ENCODE results near the gene ECEL1. TPM values are rescaled to one million over a fixed set of nuclear protein-coding genes. Genes with fewer than 3 reads are reported as not detected.

The ECEL1 gene
- total RNA-seq, 4 donors from 2014 or later, result not detected

DNA sequence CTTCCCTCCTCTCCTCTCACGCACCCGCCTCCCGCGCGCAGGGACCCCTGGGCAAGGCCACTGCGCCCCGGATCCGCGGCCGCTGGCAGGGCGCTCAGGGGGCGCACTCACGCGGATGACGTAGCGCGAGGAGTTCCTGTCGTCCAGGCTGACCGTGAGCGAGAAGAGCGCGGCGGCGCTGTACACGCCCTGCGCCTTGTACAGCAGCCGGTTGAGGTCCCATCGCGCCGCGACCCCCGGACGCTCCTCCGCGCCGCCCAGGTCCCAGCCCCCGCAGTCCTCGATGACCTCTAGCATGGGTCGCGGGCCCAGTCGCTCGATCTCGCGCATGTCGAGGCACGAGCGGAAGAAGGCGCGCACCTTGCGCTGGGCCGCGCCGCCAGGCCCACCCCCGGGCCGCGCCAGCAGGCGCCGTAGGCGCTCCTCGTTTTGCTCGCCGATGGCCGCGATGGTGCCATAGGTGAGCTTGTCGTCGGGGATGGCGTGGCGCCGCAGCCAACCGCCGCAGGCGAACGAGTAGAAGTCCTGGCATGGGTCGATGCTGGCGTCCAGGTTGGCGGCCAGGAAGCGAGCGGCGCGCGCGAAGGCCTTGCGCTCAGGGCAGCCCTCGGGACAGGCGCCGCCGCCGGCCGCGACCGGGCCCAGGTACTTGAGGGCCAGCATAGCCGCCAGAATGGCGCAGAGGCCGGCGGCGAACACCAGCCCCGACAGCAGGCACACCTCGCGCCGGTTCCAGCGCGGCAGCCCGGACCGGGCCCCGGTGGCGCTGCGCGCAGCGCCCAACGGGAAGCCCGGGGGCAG is 1.7 kb downstream of the ECEL1 start:
- no peak overlapping the region for H3K27ac ChIP-seq
- peaks cover 0 to 20% (median 9%) of the 10 kb centered on the region in 4 donors for H3K4me1 ChIP-seq
- no peaks in the 10 kb centered on the region for H3K9me3 ChIP-seq
- H3K27me3 ChIP-seq, result peaks cover 0 to 30% of the 10 kb centered on the region in 2 donors
- H3K36me3 ChIP-seq, result no peaks in the 10 kb centered on the region
- no peak for TF ChIP-seq POLR2A (IDR thresholded peaks at IDR 0.05)
- TF ChIP-seq, protein P1, sequence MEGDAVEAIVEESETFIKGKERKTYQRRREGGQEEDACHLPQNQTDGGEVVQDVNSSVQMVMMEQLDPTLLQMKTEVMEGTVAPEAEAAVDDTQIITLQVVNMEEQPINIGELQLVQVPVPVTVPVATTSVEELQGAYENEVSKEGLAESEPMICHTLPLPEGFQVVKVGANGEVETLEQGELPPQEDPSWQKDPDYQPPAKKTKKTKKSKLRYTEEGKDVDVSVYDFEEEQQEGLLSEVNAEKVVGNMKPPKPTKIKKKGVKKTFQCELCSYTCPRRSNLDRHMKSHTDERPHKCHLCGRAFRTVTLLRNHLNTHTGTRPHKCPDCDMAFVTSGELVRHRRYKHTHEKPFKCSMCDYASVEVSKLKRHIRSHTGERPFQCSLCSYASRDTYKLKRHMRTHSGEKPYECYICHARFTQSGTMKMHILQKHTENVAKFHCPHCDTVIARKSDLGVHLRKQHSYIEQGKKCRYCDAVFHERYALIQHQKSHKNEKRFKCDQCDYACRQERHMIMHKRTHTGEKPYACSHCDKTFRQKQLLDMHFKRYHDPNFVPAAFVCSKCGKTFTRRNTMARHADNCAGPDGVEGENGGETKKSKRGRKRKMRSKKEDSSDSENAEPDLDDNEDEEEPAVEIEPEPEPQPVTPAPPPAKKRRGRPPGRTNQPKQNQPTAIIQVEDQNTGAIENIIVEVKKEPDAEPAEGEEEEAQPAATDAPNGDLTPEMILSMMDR (IDR thresholded peaks at IDR 0.05), result no peak
- peak in 1 of 3 donors; percentile 31 for DNase-seq
- H3K4me3 ChIP-seq, result no peak overlapping the region

DNA sequence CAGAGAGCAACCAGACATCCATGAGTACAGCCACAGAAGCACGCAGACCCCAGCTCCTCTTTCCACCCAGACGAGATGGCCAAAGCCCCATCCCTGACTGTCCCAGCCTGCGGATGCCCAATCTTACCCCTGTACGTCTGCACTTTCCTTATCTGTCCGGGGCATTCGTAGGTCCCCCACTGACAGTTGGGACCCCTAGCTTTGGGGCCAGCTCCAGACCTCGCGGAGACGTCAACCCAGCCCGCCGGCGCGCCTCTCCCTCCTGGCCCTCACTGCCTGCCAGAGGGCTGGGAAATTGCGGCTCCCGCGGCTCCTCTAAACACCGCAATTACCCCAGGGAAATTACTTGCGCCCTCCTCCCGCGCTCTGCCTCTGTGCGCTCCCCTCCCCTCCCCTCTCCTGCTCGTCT is 2.3 kb downstream of the ECEL1 start:
- Histone ChIP-seq H3K9me3 (no peaks in the 10 kb centered on the region), H3K36me3 (no peaks in the 10 kb centered on the region), H3K4me3 (no peak overlapping the region), H3K27ac (no peak overlapping the region), H3K27me3 (peaks cover 0 to 30% of the 10 kb centered on the region in 2 donors), H3K4me1 (peaks cover 0 to 20% (median 9%) of the 10 kb centered on the region in 4 donors)
- peak in 1 of 3 donors; percentile 27 for DNase-seq
- TF ChIP-seq POLR2A (IDR thresholded peaks at IDR 0.05), result no peak
- TF ChIP-seq, protein P1 (IDR thresholded peaks at IDR 0.05), result no peak

DNA sequence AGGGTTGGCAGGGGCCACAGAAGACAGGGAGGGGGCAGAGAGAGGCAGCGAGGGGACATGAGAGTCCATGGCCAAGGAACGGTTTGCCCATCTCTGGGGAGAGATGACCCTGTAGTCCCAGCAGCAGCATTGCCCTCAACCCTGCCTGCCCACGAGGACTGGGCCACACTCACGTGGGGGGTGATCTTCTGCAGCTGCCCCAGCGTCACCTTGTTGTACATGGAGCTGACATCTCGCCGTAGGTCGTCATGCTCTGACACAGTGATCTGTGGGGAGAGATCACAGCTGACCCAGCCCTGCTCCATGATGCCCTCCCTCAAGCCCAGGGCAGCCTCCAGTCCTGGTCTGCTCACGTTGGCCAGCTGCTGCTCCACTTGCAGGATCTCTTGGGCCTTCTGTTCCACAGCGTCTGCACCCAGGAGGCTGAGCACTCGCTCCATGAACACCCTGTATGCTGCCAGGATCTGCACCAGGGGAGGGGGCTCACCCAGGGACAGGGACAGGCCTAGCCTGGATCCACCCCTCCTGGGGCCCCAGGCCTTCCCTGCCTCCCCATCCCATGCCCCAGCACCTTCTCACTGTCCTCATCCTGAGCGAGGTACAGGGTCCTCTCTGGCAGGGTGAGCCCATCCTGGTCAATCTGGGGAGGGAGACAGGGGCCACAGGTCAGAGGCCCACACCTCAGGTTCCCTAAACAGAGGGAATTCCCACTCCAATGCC is 2.8 kb downstream of the ECEL1 start:
- peaks cover 0 to 20% (median 9%) of the 10 kb centered on the region in 4 donors for H3K4me1 ChIP-seq
- H3K27me3 ChIP-seq, result peaks cover 0 to 30% of the 10 kb centered on the region in 2 donors
- no peak overlapping the region for H3K27ac ChIP-seq

DNA sequence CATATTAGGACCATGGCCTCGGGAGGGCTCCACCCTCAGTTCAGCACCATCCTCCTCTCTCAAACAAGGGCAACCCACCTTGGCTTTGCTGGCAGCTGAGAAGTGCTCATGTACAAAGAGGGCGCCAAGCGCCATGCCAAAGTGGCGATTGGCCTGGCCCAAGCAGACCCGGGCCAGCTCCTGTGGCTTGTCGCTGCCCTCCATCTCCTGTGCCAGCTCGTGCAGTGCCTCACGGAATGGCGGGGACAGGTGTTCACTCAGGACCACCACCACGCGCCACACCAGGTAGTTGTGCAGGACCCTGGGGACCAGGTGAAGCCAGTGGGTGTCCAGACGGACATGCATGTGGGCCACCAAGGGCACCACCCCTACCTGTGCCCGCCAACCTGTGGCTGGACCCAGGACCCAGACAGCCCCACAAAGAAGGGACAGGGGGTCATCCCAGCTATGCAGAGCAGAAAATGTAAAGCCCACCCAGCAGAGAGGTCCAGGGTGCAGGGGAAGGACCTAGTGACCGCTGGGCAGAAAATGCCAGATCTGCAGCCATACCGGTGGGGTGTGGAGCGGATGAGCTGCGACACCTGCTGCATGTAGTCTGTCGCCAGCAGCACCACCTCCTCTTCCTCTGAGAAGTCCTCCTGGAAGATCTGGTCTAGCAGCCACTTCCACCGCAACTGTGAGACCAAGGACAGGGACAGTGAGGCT is 3.6 kb downstream of the ECEL1 start:
- peak in 1 of 3 donors; percentile 35 for DNase-seq
- no peak overlapping the region for H3K4me3 ChIP-seq
- no peaks in the 10 kb centered on the region for H3K9me3 ChIP-seq
- H3K4me1 ChIP-seq, result peaks cover 0 to 20% (median 9%) of the 10 kb centered on the region in 4 donors
- H3K27me3 ChIP-seq, result peaks cover 0 to 30% of the 10 kb centered on the region in 2 donors
- no peaks in the 10 kb centered on the region for H3K36me3 ChIP-seq
- no peak overlapping the region for H3K27ac ChIP-seq
- TF ChIP-seq, protein P1 (IDR thresholded peaks at IDR 0.05), result no peak
- no peak for TF ChIP-seq POLR2A (IDR thresholded peaks at IDR 0.05)

More for the DNA sequence above, 2.8 kb downstream of the ECEL1 start:
- TF ChIP-seq POLR2A (IDR thresholded peaks at IDR 0.05), result no peak
- TF ChIP-seq, protein P1 (IDR thresholded peaks at IDR 0.05), result no peak
- no peaks in the 10 kb centered on the region for H3K36me3 ChIP-seq
- H3K4me3 ChIP-seq, result no peak overlapping the region
- peak in 1 of 3 donors; percentile 16 for DNase-seq
- H3K9me3 ChIP-seq, result no peaks in the 10 kb centered on the region

DNA sequence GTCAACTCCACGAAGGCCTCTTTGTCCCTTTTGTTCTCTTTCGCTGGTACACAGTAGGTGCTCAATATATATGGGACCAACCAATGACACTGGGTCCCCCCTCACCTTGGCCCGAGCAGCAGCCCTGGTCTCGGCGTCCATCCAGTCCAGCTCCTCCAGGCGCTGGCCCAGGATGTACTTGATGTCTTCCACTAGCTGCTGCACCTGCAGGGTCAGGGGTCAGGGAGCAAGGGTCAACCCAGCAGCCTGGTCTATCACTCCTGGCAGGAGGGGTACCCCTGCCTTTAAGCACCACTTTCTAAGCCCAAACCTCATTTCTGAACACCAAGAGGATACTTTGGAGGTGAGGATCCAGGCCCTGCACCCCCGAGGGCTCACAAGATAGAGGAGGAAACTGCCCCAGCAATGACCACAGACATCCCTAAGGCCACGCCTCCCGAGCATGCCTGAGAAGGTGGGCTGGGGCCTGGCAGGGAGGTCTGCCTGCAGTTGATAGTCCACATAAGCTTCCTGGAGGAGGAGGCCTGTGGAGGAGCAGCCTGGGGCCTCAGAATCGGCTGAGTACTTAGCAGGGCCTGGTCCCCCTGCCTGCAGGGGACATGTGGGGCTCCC is 4.2 kb downstream of the ECEL1 start:
- Histone ChIP-seq H3K9me3 (no peaks in the 10 kb centered on the region), H3K36me3 (no peaks in the 10 kb centered on the region), H3K4me3 (no peak overlapping the region), H3K27ac (no peak overlapping the region), H3K27me3 (peaks cover 0 to 30% of the 10 kb centered on the region in 2 donors), H3K4me1 (peaks cover 0 to 20% (median 9%) of the 10 kb centered on the region in 4 donors)
- TF ChIP-seq, protein P1 (IDR thresholded peaks at IDR 0.05), result no peak
- TF ChIP-seq POLR2A (IDR thresholded peaks at IDR 0.05), result no peak
- peak in 1 of 3 donors; percentile 28 for DNase-seq

All from Peyer's patch (tissue), 4 donors.